Subcutaneous adipose tissue (tissue), 4 donors: ENCODE data around the gene ABR. TPM values are rescaled to one million over a fixed set of nuclear protein-coding genes. Genes with fewer than 3 reads are reported as not detected.

ENCODE experiments used
- total RNA-seq, 4 donors: library from RNA; depleted of rRNA; stranded (reverse); fragments of >200 nt; gene quantifications; one replicate each; pipeline ENCODE4 v1.1.0, GENCODE V29; 2016
- TF ChIP-seq, protein P1 (sequence below): fragments of 450-650 bp; IDR thresholded peaks from one replicate; pipeline ENCODE4 v1.5.1; 2016; ENCODE audit warnings: low read depth, mild to moderate bottlenecking, control low read depth, antibody characterized with exemption, moderate library complexity

Gene ABR
- total RNA-seq, 4 donors from 2014 or later: 53.8 to 82.8 (median 70.8) TPM

DNA sequence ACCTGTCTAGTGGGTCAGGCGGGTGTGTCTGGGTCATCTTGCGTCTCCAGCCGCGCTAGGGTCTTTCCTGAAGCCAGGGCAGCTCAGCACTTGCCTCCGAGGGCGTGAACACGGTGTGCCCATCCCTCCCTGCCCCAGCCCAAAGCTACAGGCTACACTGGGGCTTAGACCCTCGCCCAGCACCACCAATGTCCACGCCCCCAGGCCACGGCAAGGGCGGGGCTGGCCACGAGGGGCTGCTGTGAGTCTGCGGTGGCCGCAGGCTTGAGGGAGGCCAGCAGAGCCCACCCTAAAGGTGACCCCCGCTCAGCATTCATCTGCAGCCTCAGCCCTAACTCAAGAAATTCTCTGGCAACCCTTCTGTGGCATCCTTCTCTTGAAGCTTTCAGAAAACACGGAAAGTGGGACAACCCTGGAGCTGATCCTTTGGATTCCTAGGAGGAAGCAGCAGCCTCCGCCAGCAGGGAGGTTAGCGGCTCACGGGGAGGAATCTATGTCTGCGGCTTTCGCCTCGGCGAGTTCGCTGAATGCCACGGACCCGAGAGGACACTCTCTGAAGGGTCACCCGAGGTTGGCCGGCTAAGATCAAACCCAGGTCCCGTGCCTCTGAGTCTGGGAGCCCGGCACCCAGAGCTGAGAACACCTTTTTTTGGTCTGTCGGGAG is 141.2 kb downstream of the ABR start:
- TF ChIP-seq, protein P1, sequence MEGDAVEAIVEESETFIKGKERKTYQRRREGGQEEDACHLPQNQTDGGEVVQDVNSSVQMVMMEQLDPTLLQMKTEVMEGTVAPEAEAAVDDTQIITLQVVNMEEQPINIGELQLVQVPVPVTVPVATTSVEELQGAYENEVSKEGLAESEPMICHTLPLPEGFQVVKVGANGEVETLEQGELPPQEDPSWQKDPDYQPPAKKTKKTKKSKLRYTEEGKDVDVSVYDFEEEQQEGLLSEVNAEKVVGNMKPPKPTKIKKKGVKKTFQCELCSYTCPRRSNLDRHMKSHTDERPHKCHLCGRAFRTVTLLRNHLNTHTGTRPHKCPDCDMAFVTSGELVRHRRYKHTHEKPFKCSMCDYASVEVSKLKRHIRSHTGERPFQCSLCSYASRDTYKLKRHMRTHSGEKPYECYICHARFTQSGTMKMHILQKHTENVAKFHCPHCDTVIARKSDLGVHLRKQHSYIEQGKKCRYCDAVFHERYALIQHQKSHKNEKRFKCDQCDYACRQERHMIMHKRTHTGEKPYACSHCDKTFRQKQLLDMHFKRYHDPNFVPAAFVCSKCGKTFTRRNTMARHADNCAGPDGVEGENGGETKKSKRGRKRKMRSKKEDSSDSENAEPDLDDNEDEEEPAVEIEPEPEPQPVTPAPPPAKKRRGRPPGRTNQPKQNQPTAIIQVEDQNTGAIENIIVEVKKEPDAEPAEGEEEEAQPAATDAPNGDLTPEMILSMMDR: no peak

DNA sequence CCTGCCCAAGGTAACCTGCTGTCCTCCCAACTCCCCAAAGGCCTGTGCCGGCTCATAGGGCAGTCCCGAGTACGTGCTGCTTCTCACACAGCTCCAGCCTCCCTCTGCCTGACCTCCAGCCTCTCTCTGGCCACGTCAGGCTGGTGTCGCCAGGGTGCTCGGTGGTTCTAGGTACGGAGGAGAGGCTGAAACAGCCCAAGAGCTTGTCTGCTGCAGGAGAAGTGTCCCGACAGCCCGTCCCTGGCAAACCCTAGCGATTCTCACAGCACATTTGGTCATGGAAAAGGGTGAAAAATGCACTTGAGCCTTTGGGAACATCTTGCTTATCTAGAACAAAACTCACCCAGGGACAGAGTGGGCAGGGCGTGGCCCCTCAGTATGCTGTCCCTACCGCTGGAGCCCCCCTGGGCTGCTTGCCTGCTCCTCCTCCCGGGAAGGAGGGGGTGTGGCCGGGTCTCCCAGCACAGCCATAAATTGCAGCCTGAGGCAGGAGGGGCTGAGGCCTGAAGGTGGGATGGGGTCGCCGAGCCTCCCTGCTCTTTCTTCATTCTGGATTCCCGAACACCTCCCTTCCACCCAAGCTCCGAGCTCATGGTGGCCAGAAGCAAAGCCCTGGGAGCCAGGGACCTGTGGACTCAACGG is 142.4 kb downstream of the ABR start:
- TF ChIP-seq, protein P1: no peak

DNA sequence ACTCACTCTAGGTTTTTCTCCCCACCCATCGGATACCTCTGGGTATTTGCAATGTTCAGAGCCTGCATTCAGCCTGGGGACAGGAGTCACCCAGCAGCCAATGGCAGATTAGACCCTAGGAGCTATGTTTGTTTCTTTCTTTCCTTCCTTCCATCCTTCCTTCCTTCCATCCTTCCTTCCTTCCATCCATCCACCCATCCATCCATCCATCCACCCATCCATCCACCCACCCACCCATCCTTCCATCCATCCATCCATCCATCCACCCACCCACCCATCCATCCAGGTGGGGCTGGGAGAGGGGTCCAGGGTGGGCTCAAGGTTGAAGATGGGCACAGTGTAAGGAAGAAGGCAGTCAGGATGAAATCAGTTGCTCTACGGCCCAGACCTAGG is 142.9 kb downstream of the ABR start:
- TF ChIP-seq, protein P1: no peak

DNA sequence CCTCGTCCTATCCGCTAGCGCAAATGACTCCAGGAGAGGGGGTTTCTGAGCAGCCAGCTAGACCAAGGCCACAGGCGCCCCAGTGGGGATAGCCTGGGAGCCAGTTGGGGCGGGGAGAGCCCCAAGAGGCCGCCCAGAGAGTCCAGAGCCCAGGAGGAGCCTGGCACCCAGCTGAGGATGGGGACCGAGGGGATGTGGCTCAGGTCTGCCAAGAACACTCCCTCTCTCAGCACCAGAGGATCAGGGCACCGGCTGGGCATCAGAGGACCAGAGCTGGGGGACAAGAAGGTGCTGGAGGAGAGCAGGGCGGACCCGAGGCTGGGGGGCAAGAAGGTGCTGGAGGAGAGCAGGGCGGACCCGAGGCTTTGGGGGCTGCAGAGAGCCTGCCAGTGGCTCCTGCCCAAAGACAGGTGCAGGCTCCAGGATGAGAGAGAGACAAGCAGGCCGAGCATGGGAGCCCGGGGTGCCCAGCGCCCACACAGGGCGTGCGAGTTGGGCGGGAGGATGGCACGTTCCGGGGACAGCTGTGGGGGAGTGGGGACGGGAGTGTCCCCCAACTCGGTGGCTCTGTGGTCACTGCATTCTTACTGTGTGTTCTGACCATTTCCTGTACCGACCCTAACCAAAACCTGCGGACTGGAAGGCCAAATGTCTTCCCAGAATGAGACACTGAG is 143.5 kb downstream of the ABR start:
- TF ChIP-seq, protein P1: no peak

DNA sequence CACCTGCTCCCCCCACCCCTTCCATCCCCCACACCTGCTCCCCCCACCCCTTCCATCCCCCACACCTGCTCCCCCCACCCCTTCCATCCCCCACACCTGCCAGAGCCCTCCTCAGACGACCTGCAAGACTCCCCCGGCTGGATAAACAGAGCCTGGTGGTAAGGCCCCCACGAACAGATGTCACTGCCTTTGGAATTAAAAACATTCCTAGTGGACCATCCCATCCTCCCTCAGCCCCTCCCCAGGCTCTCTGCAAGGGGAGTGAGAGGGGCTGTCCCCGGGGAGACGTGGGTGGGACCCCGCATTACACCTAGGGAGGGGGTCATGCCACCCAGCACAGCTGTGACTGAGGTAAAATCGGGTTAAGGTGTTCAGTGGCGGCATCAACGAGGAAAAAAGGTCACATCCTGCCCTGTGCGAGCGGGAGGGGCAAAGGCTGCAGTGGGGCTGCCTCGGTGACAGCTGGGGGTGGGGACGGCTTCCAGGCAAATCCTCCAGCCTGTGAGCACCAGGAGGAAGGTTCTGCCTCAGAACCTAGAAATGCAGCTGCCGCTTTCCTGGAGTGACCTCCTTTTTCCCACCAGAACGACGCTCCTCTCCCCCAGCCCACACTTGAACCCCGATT is 144.1 kb downstream of the ABR start:
- TF ChIP-seq, protein P1: no peak

DNA sequence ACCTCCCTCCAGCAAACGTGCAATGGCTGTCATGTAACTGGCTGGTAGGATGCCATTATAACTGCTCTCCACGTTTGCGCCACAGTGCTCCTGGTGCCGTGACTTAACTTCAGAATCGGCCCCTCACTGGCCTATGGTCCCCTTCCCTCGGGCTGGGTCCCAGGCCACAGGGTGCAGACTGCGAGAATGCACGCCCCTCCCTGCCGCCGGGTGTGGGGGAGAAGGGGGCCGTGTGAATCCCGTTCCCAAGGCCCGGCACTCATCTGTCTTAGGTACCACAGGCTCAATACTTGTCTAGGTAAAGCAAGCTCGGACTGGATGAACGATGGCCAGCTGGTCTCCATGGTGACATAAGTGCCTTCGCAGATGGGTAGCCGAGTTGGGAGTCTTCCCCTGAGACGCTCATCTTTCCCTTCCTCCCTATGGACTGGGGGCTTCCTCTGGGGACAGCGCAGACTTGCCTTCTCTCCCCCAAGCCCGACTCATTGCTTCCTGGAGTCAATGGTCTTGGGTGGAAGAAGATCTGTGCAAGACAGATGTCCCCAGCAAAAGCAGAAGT is 145.1 kb downstream of the ABR start:
- TF ChIP-seq, protein P1: no peak

DNA sequence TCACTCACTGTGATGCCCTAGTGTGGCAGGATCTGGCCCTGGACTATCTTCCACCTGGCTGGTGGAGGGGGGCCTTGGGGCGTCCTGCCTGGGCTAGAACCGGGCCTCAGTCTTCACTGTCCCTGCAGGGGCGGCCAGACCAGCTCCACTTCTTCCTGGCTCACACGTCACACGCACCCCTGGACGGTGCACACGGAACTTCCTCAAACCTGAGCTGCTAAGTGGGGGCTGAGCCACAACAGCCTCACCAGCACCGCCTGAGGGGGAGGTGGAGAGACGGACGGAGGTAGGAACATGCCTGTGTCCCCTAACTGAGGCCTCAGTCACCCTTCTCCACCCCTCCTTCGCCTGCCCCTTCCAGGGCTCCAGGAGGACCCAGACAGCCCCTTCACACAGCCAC is 146.3 kb downstream of the ABR start:
- TF ChIP-seq, protein P1: no peak
